GM23338 (cell line): ENCODE data around the gene PLXND1. TPM values are rescaled to one million over a fixed set of nuclear protein-coding genes. Genes with fewer than 3 reads are reported as not detected.

Experiments used
- ATAC-seq: fragments of 200-7000 bp; cut with Tn5 transposase; 3 replicates; pipeline ENCODE4 v1.9.1; 2020
- DNase-seq: peaks from one replicate; pipeline ENCODE4 v3.0.0-alpha.2; 2015; ENCODE audit warnings: low spot score
- H2AFZ ChIP-seq: fragments of 200-600 bp; sonication (generic); 2 replicates; pipeline ENCODE4 v1.8.0; 2016; ENCODE audit warnings: antibody characterized with exemption, mild to moderate bottlenecking, moderate library complexity
- H3F3A ChIP-seq: fragments of 200-600 bp; sonication (generic); replicated peaks from 2 replicates; pipeline ENCODE4 v1.8.0; 2017; ENCODE audit warnings: antibody characterized with exemption, mixed run types, low read depth
- H3K27ac ChIP-seq: fragments of 200-600 bp; sonication (generic); 2 replicates; pipeline ENCODE4 v1.6.1; 2016; ENCODE audit warnings: low read depth
- H3K27me3 ChIP-seq: fragments of 200-600 bp; sonication (generic); 2 replicates; pipeline ENCODE4 v1.8.0; 2016; ENCODE audit warnings: mild to moderate bottlenecking, mixed run types, moderate library complexity; ENCODE audit not compliant: insufficient read depth
- H3K36me3 ChIP-seq: fragments of 200-600 bp; sonication (generic); 2 replicates; pipeline ENCODE4 v1.8.0; 2016; ENCODE audit warnings: mild to moderate bottlenecking; ENCODE audit not compliant: insufficient read depth
- H3K4me1 ChIP-seq: fragments of 200-600 bp; sonication (generic); 2 replicates; pipeline ENCODE4 v1.8.0; 2016; ENCODE audit warnings: mild to moderate bottlenecking, moderate library complexity; ENCODE audit not compliant: insufficient read depth
- H3K4me2 ChIP-seq: fragments of 200-600 bp; sonication (generic); 2 replicates; pipeline ENCODE4 v1.7.1; 2017; ENCODE audit warnings: mixed run types
- H3K4me3 ChIP-seq: fragments of 200-600 bp; sonication (generic); 2 replicates; pipeline ENCODE4 v1.6.1; 2016; ENCODE audit warnings: mixed run types
- H3K79me2 ChIP-seq: fragments of 200-600 bp; sonication (generic); replicated peaks from 2 replicates; pipeline ENCODE4 v1.8.0; 2017; ENCODE audit warnings: mild to moderate bottlenecking; ENCODE audit not compliant: insufficient read depth
- H3K9me2 ChIP-seq: fragments of 200-600 bp; sonication (generic); 2 replicates; pipeline ENCODE4 v1.8.0; 2017; ENCODE audit not compliant: insufficient read depth
- H4K20me1 ChIP-seq: fragments of 200-600 bp; sonication (generic); replicated peaks from 2 replicates; pipeline ENCODE4 v1.8.0; 2017; ENCODE audit warnings: mild to moderate bottlenecking; ENCODE audit not compliant: insufficient read depth
- H3K27ac Mint-ChIP-seq: 2 replicates; pipeline ENCODE4 v1.8.0; 2020; ENCODE audit warnings: inconsistent platforms, mild to moderate bottlenecking, moderate library complexity, mixed read lengths
- H3K27me3 Mint-ChIP-seq: 3 replicates; pipeline ENCODE4 v1.8.0; 2022; ENCODE audit warnings: low read depth, mild to moderate bottlenecking, moderate library complexity, mixed read lengths, inconsistent platforms; ENCODE audit not compliant: insufficient read depth, poor library complexity
- H3K36me3 Mint-ChIP-seq: 3 replicates; pipeline ENCODE4 v1.8.0; 2021; ENCODE audit warnings: low read depth, mild to moderate bottlenecking, inconsistent platforms, moderate library complexity, mixed read lengths
- H3K4me1 Mint-ChIP-seq: 3 replicates; pipeline ENCODE4 v1.8.0; 2020; ENCODE audit warnings: mild to moderate bottlenecking, inconsistent platforms, mixed read lengths
- H3K4me3 Mint-ChIP-seq: 3 replicates; pipeline ENCODE4 v1.8.0; 2021; ENCODE audit warnings: moderate library complexity, mild to moderate bottlenecking, inconsistent platforms, mixed read lengths
- H3K9me3 Mint-ChIP-seq: 3 replicates; pipeline ENCODE4 v1.8.0; 2020; ENCODE audit warnings: moderate library complexity, mild to moderate bottlenecking, inconsistent platforms, mixed read lengths
- CTCF ChIP-seq, 2 experiments: fragments of 200-600 bp in 1 of 2; sonication (generic) in 1 of 2; conservative IDR thresholded peaks; 2 replicates each; pipeline versions ENCODE4 v1.5.1 to v1.6.1; 2016 to 2017; ENCODE audit warnings: antibody characterized with exemption in 2 of 2, low read depth in 2 of 2, mild to moderate bottlenecking in 2 of 2, moderate library complexity in 1 of 2
- ETS1 ChIP-seq: IDR thresholded peaks from 2 replicates; pipeline ENCODE4 v1.6.1; 2016; ENCODE audit warnings: antibody characterized with exemption
- EZH2 ChIP-seq: fragments of 200-600 bp; sonication (generic); IDR thresholded peaks from one replicate; pipeline ENCODE4 v1.8.0; 2017; ENCODE audit warnings: antibody characterized with exemption, mild to moderate bottlenecking, low read depth; ENCODE audit not compliant: unreplicated experiment
- EZH2phosphoT487 ChIP-seq: fragments of 200-600 bp; sonication (generic); IDR thresholded peaks from one replicate; pipeline ENCODE4 v1.8.1; 2018; ENCODE audit warnings: antibody characterized with exemption; ENCODE audit not compliant: unreplicated experiment
- JUNB ChIP-seq: IDR thresholded peaks from one replicate; pipeline ENCODE4 v1.6.1; 2016; ENCODE audit warnings: antibody characterized with exemption; ENCODE audit not compliant: unreplicated experiment
- POLR2AphosphoS5 ChIP-seq: IDR thresholded peaks from 2 replicates; pipeline ENCODE4 v1.6.1; 2016; ENCODE audit warnings: antibody characterized with exemption, low read depth
- REST ChIP-seq: IDR thresholded peaks from one replicate; pipeline ENCODE4 v1.6.1; 2018; ENCODE audit warnings: antibody characterized with exemption; ENCODE audit not compliant: unreplicated experiment
- STAT1 ChIP-seq: IDR thresholded peaks from one replicate; pipeline ENCODE4 v1.6.1; 2016; ENCODE audit warnings: antibody characterized with exemption; ENCODE audit not compliant: unreplicated experiment
- ZNF462 ChIP-seq: fragments of 250-450 bp; sonication (Bioruptor Pico); IDR thresholded peaks from 2 replicates; pipeline ENCODE4 v1.5.0; 2020; ENCODE audit warnings: mild to moderate bottlenecking, moderate library complexity
- polyA plus RNA-seq: library from polyadenylated mRNA; unstranded; fragments of >200 nt; fragmentation: Nextera tagmentation; extraction: Ambion mirVana; gene quantifications from 2 replicates; pipeline ENCODE4 v1.2.1, GENCODE V29; 2016
- total RNA-seq: library from RNA; depleted of rRNA; stranded (reverse); fragments of >200 nt; shearing (Covaris generic); gene quantifications from 2 replicates; pipeline ENCODE4 v1.2.3, GENCODE V29; 2014

Gene PLXND1
- total and polyA plus RNA-seq, 2 experiments from 2014 or later, result 13.3 to 60.4 TPM

- TF ChIP-seq REST (no peak), EZH2phosphoT487 (no peak), ETS1 (no peak), JUNB (no peak), EZH2 (no peak), CTCF (conservative IDR thresholded peaks at IDR 0.05; ENCODE audit: low read depth in 2 of 2) (no peak)
These were observed 92.4 kb downstream of the PLXND1 start (continued) for GRCh38 chr3:129514110-129514509.

GRCh38 chr3:129513705-129514104 is 92.8 kb downstream of the PLXND1 start:
- Mint-ChIP-seq H3K9me3 (no peaks in the 10 kb centered on the region; the same call in 2 of the 3 replicates), H3K36me3 (peaks cover 21% of the 10 kb centered on the region), H3K4me3 (no peak overlapping the region), H3K27me3 (peaks cover 10% of the 10 kb centered on the region), H3K27ac (no peak overlapping the region; the same call in 1 of the 2 replicates), H3K4me1 (0 out of 3 replicates have a peak, but pooled peaks cover 2% of the 10 kb centered on the region)
- Histone ChIP-seq H4K20me1 (no peaks in the 10 kb centered on the region), H3F3A (no peaks in the 10 kb centered on the region), H3K27ac (no peak overlapping the region), H2AFZ (no peak overlapping the region), H3K4me3 (no peak overlapping the region), H3K4me1 (no peaks in the 10 kb centered on the region), H3K36me3 (no peaks in the 10 kb centered on the region), H3K4me2 (no peak overlapping the region), H3K9me2 (no peaks in the 10 kb centered on the region), H3K79me2 (no peaks in the 10 kb centered on the region), H3K27me3 (no peaks in the 10 kb centered on the region)
- no peak for ATAC-seq
- DNase-seq, result no peak
- no peak for TF ChIP-seq POLR2AphosphoS5
- no peak for TF ChIP-seq ZNF462
- no peak for TF ChIP-seq STAT1
- TF ChIP-seq REST, result no peak
- TF ChIP-seq EZH2phosphoT487, result no peak
